GM10847 (cell line): ENCODE data around the gene RNF187.

Experiments
- POLR2A ChIP-seq: IDR thresholded peaks from 2 replicates; pipeline ENCODE4 v1.6.1; 2011; ENCODE audit not compliant: insufficient read length; ENCODE audit errors: extremely low read depth

Gene RNF187

GRCh38 chr1:228471154-228471761 is 15.9 kb upstream of the RNF187 start:
- no peak for TF ChIP-seq POLR2A

GRCh38 chr1:228471762-228472398 is 15.3 kb upstream of the RNF187 start:
- TF ChIP-seq POLR2A: no peak

GRCh38 chr1:228472655-228473054 is 14.5 kb upstream of the RNF187 start:
- TF ChIP-seq POLR2A: no peak

DNA sequence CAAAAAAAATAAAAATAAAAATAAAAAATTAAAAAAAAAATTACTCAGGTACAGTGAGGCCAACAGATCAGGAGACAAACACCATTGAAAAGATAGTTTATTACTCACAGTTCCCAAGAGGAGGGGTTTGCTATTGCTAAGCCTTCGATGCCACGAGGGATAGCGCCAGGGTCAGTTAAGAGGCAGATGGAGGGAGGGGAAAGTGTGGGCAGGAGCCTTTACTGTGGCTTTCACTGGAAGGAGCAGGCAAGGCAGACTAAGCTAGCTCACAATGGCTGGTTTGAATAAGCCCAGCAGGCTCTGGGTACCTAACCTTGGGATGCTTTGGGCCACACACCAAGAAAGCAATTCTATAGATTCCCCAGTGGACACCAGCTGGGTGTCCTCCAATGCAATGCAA is 12.7 kb upstream of the RNF187 start:
- no peak for TF ChIP-seq POLR2A

DNA sequence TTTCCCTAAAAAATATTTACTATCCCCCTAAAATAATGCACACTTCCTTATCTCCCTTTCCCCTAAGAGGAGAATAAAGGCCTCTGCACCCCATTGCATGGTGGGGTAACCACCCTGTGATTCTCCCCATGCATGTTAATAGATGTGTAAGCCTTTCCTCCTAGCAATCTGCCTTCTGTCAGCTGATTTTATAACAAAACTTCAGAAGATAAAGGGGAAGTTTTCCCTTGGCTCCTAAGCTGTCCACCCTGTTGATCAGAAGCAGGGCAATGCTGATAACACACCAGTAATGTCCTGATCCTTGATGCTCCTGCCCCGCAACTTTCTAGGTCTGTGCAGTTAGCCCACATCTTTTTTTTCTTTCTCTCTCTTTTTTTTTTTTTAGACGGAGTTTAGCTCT is 11.4 kb upstream of the RNF187 start:
- no peak for TF ChIP-seq POLR2A

- no peak for TF ChIP-seq POLR2A
Measured at GRCh38 chr1:228477263-228477662, 9.9 kb upstream of the RNF187 start.

GRCh38 chr1:228478326-228478725 is 8.9 kb upstream of the RNF187 start:
- no peak for TF ChIP-seq POLR2A

DNA sequence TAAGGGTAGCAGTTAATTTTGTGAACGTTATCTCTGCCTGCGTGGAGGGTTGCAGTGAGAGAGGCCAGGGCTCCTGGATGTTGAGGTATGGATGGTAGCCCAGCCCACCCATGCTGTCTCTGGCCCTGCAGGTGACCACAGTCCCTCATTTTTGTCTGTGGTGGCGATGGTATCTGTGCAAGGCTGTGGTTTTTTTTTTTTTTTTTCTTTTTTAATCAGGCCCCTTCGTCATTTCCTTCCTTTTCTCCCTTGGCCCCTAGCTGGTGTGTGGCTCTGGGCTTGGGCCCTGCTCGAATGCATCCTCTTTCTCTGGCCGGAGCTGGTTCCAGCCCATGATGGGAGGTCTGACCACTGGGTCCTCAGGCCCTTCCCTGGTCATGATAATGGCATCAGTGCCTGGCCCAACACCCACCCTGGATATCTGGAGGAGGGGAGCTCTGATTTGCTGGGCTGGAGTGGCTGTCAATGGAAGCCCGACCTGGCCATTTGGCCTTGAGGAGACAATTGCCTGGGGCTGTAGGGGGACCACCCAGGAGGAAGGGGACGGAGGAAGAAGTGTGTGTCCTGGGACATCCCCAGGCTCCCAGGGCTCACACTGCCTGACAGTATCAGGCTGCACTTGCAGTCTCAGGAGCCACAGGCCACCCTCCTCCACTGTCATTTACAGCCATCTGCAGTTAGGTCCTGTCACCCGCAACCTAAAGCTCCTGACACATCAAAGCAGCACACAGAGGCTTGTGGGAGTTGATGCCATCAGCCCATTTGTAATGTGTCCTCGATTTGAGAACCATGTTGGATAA is 8.1 kb upstream of the RNF187 start:
- TF ChIP-seq POLR2A: no peak

DNA sequence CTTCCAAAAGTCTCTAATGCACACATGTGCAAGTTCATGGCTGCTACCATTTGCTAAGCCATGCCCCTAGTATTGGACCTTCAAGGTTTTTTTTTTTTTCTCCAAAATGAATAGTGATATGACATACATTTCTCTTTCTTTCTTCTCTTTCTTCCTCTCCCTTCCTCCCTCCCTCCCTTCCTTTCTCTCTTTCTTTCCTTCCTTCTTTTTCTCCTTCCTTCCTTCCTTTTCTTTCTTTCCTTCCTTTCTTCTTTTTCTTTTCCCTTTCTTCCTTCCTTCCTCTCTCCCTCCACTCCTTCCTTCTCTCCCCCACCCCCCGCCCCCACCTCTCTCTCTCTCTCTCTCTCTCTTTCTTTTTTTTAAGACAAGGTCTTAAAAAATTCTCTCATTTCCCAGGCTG is 3.4 kb upstream of the RNF187 start:
- no peak for TF ChIP-seq POLR2A

- peak; percentile 46 for TF ChIP-seq POLR2A
Measured at GRCh38 chr1:228486596-228487335, 416 bp upstream of the RNF187 start.

DNA sequence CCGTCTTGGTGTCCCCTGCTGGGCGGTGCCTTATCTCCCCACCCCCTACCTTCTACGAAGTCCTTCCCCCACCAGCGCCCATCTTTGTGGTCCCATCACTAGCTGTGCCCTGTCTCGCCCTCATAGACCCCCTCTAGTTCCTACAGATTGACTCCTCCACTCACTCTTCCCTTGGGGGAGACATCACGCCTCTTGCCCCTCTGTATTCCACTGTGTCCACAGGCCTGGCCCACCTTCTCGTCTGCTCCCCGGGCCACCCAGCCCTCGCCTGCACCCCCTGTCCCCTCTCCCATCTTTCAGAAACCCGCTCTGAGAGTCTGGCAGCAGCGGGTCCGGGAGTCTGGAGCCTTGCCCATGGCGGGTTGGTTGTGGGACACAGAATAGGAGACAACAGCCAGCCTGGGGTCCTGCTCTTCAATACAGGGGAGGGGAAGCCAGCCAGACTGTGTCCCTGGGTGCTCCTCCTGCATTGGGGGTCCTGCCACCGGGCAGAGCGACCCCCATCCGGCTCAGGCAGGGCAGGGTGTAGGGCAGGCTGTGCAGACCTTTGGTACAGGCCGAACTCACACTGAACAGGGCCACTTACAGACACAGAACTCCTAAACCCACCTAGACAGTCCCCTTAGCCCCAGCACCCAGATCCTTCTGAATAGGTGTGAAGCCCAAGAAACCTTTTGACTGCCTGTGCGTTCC is 1.1 kb downstream of the RNF187 start:
- no peak for TF ChIP-seq POLR2A

DNA sequence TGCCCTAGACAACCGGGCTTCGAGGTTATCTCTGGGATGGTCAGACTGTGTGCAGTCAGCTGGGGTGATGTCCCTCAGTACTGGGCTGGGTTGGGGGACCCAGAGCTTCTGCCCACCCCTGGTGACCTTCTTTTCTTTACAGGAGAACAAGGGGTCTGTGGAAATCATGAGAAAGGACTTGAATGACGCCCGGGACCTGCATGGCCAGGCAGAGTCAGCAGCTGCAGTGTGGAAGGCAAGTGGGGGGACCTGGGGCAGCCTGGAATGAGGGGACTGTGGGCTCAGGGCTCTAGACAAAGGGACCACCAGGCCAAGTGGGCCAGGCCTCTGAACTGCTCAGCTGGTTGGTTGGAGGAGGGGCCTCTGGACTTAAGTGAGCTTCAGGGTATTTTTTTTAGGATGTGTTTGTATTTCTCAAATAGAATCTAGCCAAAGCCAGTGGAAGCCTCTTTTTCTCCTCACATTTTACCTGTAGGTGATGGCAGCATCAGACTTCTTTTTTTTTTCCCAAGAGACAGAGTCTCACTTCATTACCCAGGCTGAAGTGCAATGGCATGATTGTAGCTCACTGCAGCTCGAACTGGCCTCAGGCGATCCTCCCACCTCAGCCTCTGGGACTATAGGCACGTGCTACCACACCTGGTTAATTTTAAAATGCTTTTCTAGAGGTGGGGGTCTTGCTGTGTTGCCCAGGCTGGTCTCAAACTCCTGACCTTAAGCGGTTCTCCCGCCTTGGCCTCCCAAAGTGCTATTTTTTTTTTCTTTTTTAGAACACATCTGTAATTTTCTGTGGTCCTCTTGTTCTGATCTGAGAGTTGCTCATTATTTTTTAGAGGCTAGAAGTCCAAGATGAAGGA is 1.9 kb downstream of the RNF187 start:
- no peak for TF ChIP-seq POLR2A

DNA sequence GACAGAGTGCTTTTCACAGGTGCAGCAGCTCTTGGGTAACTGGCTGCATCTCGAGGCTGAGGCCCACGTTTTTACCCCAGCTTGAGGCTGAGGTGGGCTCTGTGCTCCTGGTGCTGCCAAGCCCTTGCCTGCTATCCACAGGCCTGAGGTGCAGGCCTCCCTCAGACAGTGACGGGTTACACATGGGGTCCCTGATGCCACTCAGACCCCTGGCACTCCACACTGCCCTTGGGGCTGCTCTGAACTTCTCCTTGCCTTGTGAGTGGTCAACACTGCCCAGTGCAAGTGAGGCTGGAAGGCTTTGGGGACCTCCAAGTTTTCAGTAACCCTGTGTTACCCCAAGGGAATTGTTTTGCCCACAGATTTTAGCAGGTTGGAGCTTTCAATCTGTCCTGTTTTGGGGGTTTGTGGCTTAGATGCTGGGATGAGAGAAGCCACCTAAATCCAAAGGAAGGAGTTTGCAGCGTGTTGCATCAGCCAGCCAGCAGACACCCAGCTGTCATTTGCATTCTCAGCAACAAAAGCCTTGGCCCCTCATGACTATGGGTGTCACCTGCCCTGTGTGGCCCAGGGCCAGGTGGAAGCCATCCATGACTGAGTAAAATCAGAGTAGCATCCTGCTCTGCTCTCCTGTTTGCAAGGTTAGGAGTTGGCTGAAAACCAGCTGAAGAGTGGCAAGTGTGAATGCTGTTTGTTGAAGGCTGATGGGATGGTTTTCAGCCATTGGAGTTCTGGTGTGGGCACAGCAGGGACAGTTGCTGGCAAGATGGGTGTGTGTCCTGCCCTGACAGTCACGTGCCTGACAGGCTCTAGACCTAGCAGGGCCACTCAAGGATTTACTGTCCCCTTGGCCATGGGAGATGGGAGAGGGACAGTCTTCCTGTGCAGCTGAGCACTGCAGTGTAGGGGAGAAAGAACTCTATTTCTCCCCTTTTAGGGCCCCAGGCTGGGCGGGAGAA is 3.2 kb downstream of the RNF187 start:
- no peak for TF ChIP-seq POLR2A
